Panc1 (cell line): ENCODE measurements around the gene JAG1. TPM values are rescaled to one million over a fixed set of nuclear protein-coding genes. Genes with fewer than 3 reads are reported as not detected.
"Not testable (repeated sequence)": the region's sequence is repeated elsewhere in the genome, so short reads cannot be mapped to it uniquely, and the experiment has no call there.

Source experiments
- ATAC-seq: fragments of 200-7000 bp; cut with Tn5 transposase; 2 replicates; pipeline ENCODE4 v1.9.1; 2020; ENCODE audit warnings: mild to moderate bottlenecking, moderate library complexity
- BruUV-seq: library from RNA; stranded (reverse); fragments of 400-500 nt; replicated peaks from 2 replicates; lab custom pipeline; 2021; lab: Mats Ljungman, UMichigan
- CTCF ChIA-PET: fragments of 300-600 bp; sonication (Branson Sonifier 250); formaldehyde crosslinking; loops from one replicate; lab custom pipeline; 2022; ENCODE audit warnings: antibody characterized with exemption; lab: Charles Lee
- POLR2A ChIA-PET: fragments of 300-600 bp; sonication (Branson Sonifier 250); formaldehyde crosslinking; loops from one replicate; lab custom pipeline; 2022; ENCODE audit warnings: antibody characterized with exemption; lab: Charles Lee
- DNase-seq: peaks from one replicate; pipeline ENCODE4 v3.0.0-alpha.2; 2010; ENCODE audit warnings: low read depth, low spot score
- H3K27ac ChIP-seq: 2 replicates; pipeline ENCODE4 v1.5.1; 2011; ENCODE audit warnings: mild to moderate bottlenecking, low read length, inconsistent platforms
- H3K27me3 ChIP-seq: fragments of 200-500 bp; sonication (Bioruptor generic); 2 replicates; pipeline ENCODE4 v1.6.0; 2014; ENCODE audit warnings: low read length, inconsistent platforms; ENCODE audit not compliant: control insufficient read depth, insufficient read depth
- H3K36me3 ChIP-seq: fragments of 200-500 bp; sonication (Bioruptor generic); 2 replicates; pipeline ENCODE4 v1.5.1; 2014; ENCODE audit warnings: inconsistent platforms, mild to moderate bottlenecking, low read length, moderate library complexity; ENCODE audit not compliant: control insufficient read depth, insufficient read depth
- H3K4me1 ChIP-seq: 2 replicates; pipeline ENCODE4 v1.5.1; 2011; ENCODE audit warnings: inconsistent platforms, mild to moderate bottlenecking, low read length, moderate library complexity; ENCODE audit not compliant: control insufficient read depth, insufficient read depth
- H3K4me3 ChIP-seq, 2 experiments: 2 replicates each; pipeline ENCODE4 v1.5.1; 2011 to 2012; ENCODE audit warnings: low read depth in 2 of 2, low read length in 2 of 2, mild to moderate bottlenecking in 2 of 2, inconsistent platforms in 1 of 2, moderate library complexity in 1 of 2
- H3K9me3 ChIP-seq: fragments of 200-500 bp; sonication (Bioruptor generic); 2 replicates; pipeline ENCODE4 v1.5.1; 2014; ENCODE audit warnings: low read depth, mild to moderate bottlenecking, inconsistent platforms, low read length, moderate library complexity; ENCODE audit not compliant: control insufficient read depth, insufficient read depth
- POLR2AphosphoS5 ChIP-seq: IDR thresholded peaks from 2 replicates; pipeline ENCODE4 v1.6.1; 2012; ENCODE audit warnings: mild to moderate bottlenecking, low read depth, low read length, moderate library complexity
- REST ChIP-seq, 2 experiments: IDR thresholded peaks; 2 replicates each; pipeline ENCODE4 v1.6.1; 2011 to 2012; ENCODE audit warnings: low read depth in 2 of 2, control low read depth in 1 of 2, low read length in 1 of 2, mild to moderate bottlenecking in 1 of 2, moderate library complexity in 1 of 2; ENCODE audit not compliant: insufficient read depth in 1 of 2
- SIN3A ChIP-seq: IDR thresholded peaks from 2 replicates; pipeline ENCODE4 v1.6.1; 2012; ENCODE audit warnings: low read depth, mild to moderate bottlenecking, low read length, moderate library complexity, borderline replicate concordance; ENCODE audit not compliant: insufficient read depth
- TCF7L2 ChIP-seq: IDR thresholded peaks from 2 replicates; pipeline ENCODE4 v1.6.1; 2011; ENCODE audit warnings: mild to moderate bottlenecking, low read depth, low read length, inconsistent platforms
- in situ Hi-C: cut with HindIII; loops from 2 replicates; pipeline ENCODE4 v1.10.0; 2016; ENCODE audit warnings: low sequenced_read_pairs, low pct_unique_long_range_greater_than_20kb
- intact Hi-C: fragments of 100-400 bp; cut with micrococcal nuclease; formaldehyde crosslinking; loops from one replicate; pipeline ENCODE4 v1.10.0; 2022; ENCODE audit not compliant: unreplicated experiment
- total RNA-seq: library from RNA; stranded (reverse); gene quantifications from one replicate; pipeline ENCODE4 v1.2.1, GENCODE V29; 2021; ENCODE audit not compliant: unreplicated experiment
- TF ChIP-seq, protein P1 (sequence below): fragments of 450-650 bp; IDR thresholded peaks from 2 replicates; pipeline ENCODE4 v1.5.1; 2017; ENCODE audit warnings: mild to moderate bottlenecking

Gene JAG1
- total RNA-seq, 1 experiment from 2014 or later, result 21.2 TPM

- BruUV-seq, result no TSS peak
- Histone ChIP-seq H3K27me3 (no peaks in the 10 kb centered on the region), H3K9me3 (no peaks in the 10 kb centered on the region), H3K36me3 (no peaks in the 10 kb centered on the region), H3K4me1 (no peaks in the 10 kb centered on the region), H3K4me3 (no peak overlapping the region), H3K27ac (no peak overlapping the region)
- TF ChIP-seq POLR2AphosphoS5, result no peak
- TF ChIP-seq TCF7L2, result no peak
- TF ChIP-seq, protein P1, sequence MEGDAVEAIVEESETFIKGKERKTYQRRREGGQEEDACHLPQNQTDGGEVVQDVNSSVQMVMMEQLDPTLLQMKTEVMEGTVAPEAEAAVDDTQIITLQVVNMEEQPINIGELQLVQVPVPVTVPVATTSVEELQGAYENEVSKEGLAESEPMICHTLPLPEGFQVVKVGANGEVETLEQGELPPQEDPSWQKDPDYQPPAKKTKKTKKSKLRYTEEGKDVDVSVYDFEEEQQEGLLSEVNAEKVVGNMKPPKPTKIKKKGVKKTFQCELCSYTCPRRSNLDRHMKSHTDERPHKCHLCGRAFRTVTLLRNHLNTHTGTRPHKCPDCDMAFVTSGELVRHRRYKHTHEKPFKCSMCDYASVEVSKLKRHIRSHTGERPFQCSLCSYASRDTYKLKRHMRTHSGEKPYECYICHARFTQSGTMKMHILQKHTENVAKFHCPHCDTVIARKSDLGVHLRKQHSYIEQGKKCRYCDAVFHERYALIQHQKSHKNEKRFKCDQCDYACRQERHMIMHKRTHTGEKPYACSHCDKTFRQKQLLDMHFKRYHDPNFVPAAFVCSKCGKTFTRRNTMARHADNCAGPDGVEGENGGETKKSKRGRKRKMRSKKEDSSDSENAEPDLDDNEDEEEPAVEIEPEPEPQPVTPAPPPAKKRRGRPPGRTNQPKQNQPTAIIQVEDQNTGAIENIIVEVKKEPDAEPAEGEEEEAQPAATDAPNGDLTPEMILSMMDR, result no peak
- no peak for TF ChIP-seq SIN3A
- TF ChIP-seq REST (IDR thresholded peaks at IDR 0.05; ENCODE audit: insufficient read depth in 1 of 2, low read depth in 2 of 2, low read length in 1 of 2), result no peak
- in situ Hi-C loops (no loop called here), intact Hi-C loops (no loop called here)
- ChIA-PET CTCF (no interaction called here), POLR2A (interaction anchor here (0.6 kb wide), 1 partner anchor 121 kb away, joined by 4 read pairs; no protein-coding TSS in a partner anchor)
- no peak for ATAC-seq
- DNase-seq, result no peak
Measured at GRCh38 chr20:10618611-10619245, 55.1 kb downstream of the JAG1 start.

DNA sequence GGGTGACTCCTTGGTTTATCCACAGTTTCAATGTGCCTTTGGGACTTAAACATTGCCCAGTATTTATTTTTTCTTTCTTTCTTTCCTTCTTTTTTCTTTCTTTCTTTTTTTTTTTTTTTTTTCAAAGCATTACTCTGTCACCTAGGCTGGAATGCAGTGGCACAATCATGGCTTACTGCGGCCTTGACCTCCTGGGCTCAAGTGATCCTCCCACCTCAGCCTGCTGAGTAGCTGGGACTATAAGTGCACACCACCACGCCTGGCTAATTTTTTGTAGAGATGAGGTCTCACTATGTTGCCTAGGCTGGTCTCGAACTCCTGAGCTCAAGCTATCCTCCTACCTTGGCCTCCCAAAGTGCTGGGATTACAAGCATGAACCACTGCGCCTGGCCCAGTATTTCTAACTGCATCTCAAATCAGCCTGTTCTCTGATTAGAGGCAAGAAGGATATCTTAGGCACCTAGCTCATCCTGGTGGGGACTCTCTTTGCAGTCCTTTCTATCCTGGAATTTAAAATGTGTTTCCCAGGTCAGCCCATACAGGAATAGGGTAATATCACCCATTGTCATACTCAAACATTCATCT is 56.2 kb downstream of the JAG1 start:
- POLR2A ChIA-PET, ATAC-seq, CTCF ChIA-PET, DNase-seq, H3K36me3 ChIP-seq, H3K4me1 ChIP-seq, H3K9me3 ChIP-seq, intact Hi-C loops, H3K4me3 ChIP-seq, in situ Hi-C loops, BruUV-seq, H3K27ac ChIP-seq, H3K27me3 ChIP-seq: not testable (repeated sequence)

DNA sequence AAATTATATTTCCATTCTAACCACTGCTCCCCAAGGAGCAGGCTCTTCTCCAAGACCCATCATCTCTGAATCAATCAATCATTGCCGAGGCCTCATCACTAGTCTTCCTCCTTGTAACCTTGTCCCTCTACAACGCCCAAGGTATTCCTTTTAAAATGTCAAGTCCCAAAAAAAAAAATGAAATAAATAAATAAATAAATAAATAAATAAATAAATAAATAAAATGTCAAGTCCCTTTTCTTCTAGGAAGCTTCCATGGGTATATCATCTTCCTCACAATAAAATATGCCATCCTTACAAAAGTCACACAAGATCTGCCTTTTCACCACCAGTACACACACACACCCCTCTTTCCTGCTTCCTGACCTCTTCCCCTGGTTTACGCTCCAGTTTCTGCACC is 57.6 kb downstream of the JAG1 start:
- Histone ChIP-seq H3K27me3 (no peaks in the 10 kb centered on the region), H3K27ac (no peak overlapping the region), H3K36me3 (no peaks in the 10 kb centered on the region), H3K4me1 (no peaks in the 10 kb centered on the region), H3K9me3 (no peaks in the 10 kb centered on the region), H3K4me3 (no peak overlapping the region)
- POLR2A ChIA-PET, result no interaction called here
- in situ Hi-C loops (no loop called here), intact Hi-C loops (no loop called here)
- TF ChIP-seq POLR2AphosphoS5 (no peak), SIN3A (no peak), REST (IDR thresholded peaks at IDR 0.05; ENCODE audit: insufficient read depth in 1 of 2, low read depth in 2 of 2, low read length in 1 of 2) (no peak), TCF7L2 (no peak)
- TF ChIP-seq, protein P1, result no peak
- DNase-seq (no peak), ATAC-seq (no peak)
- CTCF ChIA-PET, result no interaction called here
- no TSS peak for BruUV-seq
